ENCODE results near the gene C2CD2L.
A peak's percentile ranks its signal among the peaks of the same experiment; 100 is the strongest.
"Not testable (repeated sequence)": the region's sequence is repeated elsewhere in the genome, so short reads cannot be mapped to it uniquely, and the experiment has no call there.

C2CD2L gene

DNA sequence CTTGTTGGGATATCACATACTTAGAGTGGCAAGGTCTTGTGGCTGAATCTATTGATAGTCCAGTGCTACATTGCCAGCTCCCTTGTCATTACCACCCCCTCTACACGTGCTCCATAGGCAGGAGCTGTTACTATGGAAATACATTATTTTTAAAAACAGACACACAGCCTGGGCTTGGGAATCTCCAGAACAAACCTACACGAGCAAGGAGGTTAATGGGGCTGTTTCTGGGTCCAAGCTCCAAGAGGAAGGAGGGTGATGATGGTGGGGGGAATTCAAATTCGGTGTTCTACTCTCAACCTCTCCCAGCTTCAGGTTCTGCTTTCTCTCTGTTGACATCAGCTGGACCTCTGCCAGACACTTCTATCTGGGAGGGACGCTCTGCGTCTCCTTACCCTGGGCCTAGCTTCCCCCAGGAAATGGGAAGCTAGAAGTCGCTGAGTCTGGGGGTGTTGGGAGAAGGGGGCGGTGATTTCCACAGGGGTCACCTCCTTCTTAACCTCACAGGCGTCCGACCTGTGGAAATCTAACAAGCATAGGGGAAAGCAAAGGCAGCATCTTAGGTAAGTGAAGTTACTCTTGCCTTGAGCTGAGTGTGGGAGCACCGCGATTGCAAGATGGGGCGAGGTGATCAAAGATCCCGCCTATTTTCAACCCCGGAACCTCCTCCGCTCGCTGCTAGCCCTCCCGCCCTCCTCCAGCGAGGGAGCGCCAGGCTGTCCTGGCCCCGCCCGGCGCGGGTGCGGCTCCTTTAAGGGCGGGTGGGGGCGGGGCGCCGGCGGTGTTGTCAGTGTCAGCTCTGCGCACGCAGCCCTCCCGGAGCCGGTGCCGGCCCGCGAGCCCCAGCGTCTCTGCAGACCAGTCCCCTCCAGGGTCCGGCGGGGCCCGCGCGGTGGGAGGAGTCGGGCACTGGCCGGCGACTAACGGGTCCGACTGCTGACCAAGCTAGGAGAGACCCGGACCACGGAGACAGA lies at the start of gene C2CD2L:
Gene C2CD2L, plus strand, starts transcription at position 781 of the 974 bp plus-strand sequence. CDS start 398 bp downstream, outside the sequence.
- peak within 1 kb of the TSS; percentile 94 for H3K4me3 Mint-ChIP-seq
- H3K9me3 Mint-ChIP-seq = no peaks in the 10 kb centered on the region
- H3K4me1 Mint-ChIP-seq = peaks cover 56% of the 10 kb centered on the region
- peaks cover 6% of the 10 kb centered on the region for H3K36me3 Mint-ChIP-seq
- peak within 1 kb of the TSS; percentile 87 for H3K27ac Mint-ChIP-seq
- H3K27me3 Mint-ChIP-seq = no peaks in the 10 kb centered on the region

DNA sequence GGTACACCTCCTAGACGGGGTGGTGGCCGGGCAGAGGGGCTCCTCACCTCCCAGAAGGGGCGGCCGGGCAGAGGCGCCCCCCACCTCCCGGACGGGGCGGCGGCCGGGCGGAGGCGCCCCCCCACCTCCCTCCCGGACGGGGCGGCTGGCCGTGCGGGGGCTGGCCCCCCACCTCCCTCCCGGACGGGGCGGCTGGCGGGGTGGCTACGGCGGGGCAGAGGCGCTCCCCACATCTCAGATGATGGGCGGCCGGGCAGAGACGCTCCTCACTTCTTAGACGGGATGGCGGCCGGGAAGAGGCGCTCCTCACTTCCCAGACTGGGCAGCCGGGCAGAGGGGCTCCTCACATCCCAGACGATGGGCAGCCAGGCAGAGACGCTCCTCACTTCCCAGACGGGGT lies 48.0 kb upstream of the C2CD2L start:
- peaks cover 11% of the 10 kb centered on the region for H3K36me3 Mint-ChIP-seq
- not testable (repeated sequence) for H3K27ac Mint-ChIP-seq, H3K27me3 Mint-ChIP-seq, H3K9me3 Mint-ChIP-seq, H3K4me3 Mint-ChIP-seq
- H3K4me1 Mint-ChIP-seq = peaks cover 30% of the 10 kb centered on the region

DNA sequence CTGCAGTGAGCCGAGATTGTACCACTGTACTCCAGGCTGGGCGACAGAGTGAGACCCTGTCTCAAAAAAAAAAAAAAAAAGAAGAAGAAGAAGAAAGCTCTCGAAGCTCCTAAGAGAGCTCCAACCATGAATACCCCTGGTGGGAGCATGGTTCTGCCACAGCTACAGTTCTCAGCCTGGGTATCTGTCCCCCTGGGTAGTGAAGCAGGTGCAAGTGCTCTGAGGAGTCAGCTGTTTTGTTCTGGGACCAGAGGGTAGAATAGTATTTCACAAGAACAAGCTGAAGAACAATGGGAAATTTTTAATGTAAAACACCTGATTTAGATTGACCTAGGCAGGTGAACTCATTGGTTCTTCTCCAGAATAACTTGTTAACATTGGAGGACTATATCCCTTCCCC lies 45.9 kb upstream of the C2CD2L start:
- Mint-ChIP-seq H3K27me3 (no peaks in the 10 kb centered on the region), H3K4me3 (no peak overlapping the region), H3K36me3 (no peaks in the 10 kb centered on the region), H3K9me3 (no peaks in the 10 kb centered on the region), H3K4me1 (peaks cover 25% of the 10 kb centered on the region), H3K27ac (no peak overlapping the region)

- H3K9me3 Mint-ChIP-seq = no peaks in the 10 kb centered on the region
- no peak overlapping the region for H3K27ac Mint-ChIP-seq
- no peaks in the 10 kb centered on the region for H3K27me3 Mint-ChIP-seq
- H3K4me1 Mint-ChIP-seq = peaks cover 30% of the 10 kb centered on the region
- no peaks in the 10 kb centered on the region for H3K36me3 Mint-ChIP-seq
- H3K4me3 Mint-ChIP-seq = no peak overlapping the region
Observed at GRCh38 chr11:119062779-119063178, 44.4 kb upstream of the C2CD2L start.

DNA sequence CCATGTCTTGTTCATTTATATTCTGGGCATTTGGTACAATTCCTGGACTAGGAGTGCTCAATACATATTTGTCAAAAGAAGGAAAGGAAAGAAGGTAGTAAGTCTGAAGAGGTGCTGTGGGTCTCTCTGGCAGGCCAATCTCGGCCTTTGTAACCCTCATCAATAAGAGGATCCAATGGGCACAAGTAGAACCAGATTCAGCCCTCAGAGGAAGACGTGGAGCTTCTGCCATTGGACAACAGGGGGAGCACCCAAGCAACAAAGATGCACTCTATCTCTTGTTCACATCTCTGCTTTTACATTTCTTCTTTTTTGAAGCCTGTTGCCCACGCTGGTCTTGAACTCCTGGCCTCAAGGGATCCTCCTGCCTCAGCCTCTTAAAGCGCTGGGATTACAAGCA lies 41.8 kb upstream of the C2CD2L start:
- H3K36me3 Mint-ChIP-seq = peaks cover 2% of the 10 kb centered on the region
- peak overlapping the region; percentile 71 for H3K4me3 Mint-ChIP-seq
- peaks cover 36% of the 10 kb centered on the region for H3K4me1 Mint-ChIP-seq
- H3K27me3 Mint-ChIP-seq = no peaks in the 10 kb centered on the region
- peak overlapping the region; percentile 9 for H3K27ac Mint-ChIP-seq
- no peaks in the 10 kb centered on the region for H3K9me3 Mint-ChIP-seq

DNA sequence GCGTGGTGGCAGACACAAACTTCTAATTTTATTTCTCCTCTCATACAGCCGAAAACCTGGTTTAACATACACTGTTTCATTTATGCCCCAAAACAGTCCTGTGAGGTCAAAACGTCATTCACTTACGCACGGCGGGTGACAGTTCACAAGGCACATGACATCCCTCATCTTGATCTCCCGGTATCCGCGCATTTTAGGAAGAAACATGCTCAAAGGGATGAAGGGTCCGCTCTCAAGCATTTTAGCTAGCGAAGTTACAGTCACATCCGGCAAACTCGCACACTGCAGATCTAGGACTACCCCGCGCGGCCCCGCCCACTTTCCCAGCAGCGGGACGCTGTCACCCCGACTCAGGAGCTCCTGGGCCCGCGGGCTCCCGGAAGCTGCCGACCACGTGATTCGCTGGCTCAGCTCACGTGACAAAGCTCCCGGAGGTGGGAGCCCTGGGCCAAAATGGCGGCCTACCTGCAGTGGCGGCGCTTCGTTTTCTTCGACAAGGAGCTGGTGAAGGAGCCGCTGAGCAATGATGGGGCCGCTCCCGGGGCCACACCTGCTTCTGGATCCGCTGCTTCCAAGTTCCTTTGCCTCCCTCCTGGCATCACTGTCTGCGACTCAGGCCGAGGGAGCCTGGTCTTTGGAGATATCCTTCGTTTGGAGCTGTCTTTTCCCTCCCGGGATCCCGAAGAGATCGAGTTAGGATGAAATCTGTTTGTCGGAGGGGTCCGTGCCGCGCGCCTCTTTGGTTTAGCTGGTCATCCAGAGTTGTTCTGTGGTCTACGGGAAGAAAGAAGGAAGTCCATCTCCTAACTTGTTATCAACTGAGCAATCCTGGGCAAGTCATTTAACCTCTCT lies 39.5 kb upstream of the C2CD2L start, which contains the start of gene VPS11:
Gene VPS11, plus strand, starts transcription at position 448 of the 852 bp plus-strand sequence. Its CDS starts 6 bp downstream, at position 454.
- no peaks in the 10 kb centered on the region for H3K27me3 Mint-ChIP-seq
- H3K27ac Mint-ChIP-seq = peak within 1 kb of the TSS; percentile 97
- H3K9me3 Mint-ChIP-seq = no peaks in the 10 kb centered on the region
- H3K4me3 Mint-ChIP-seq = peak within 1 kb of the TSS; percentile 97
- H3K36me3 Mint-ChIP-seq = peaks cover 3% of the 10 kb centered on the region
- peaks cover 37% of the 10 kb centered on the region for H3K4me1 Mint-ChIP-seq

GRCh38 chr11:119077839-119078238 lies 29.3 kb upstream of the C2CD2L start:
- H3K4me1 Mint-ChIP-seq = peaks cover 2% of the 10 kb centered on the region
- no peaks in the 10 kb centered on the region for H3K9me3 Mint-ChIP-seq
- no peaks in the 10 kb centered on the region for H3K27me3 Mint-ChIP-seq
- H3K27ac Mint-ChIP-seq = no peak overlapping the region
- peaks cover 4% of the 10 kb centered on the region for H3K36me3 Mint-ChIP-seq
- H3K4me3 Mint-ChIP-seq = no peak overlapping the region

DNA sequence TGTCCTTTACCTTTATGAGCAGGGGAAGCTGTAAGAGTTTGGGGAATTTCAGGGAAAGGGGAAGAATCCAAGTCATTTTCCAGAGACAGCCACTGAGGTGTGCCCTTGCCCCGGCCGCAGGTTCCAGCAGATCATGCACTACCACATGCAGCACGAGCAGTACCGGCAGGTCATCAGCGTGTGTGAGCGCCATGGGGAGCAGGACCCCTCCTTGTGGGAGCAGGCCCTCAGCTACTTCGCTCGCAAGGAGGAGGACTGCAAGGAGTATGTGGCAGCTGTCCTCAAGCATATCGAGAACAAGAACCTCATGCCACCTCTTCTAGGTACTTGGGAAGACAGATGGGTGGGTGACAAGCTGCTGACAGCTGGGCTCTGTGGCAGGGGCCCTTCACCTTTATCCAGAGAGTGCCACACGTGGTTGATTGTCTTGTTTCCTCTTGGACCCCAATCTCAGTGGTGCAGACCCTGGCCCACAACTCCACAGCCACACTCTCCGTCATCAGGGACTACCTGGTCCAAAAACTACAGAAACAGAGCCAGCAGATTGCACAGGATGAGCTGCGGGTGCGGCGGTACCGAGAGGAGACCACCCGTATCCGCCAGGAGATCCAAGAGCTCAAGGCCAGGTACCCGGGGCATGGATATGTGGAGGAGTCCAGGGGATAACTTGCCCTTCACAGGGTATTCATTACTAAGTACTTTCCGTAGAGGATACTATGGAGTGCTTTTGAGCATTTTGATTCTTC lies 28.3 kb upstream of the C2CD2L start:
- Mint-ChIP-seq H3K4me1 (no peaks in the 10 kb centered on the region), H3K27me3 (no peaks in the 10 kb centered on the region), H3K4me3 (no peak overlapping the region), H3K36me3 (no peaks in the 10 kb centered on the region), H3K9me3 (no peaks in the 10 kb centered on the region), H3K27ac (no peak overlapping the region)

- Mint-ChIP-seq H3K27ac (no peak overlapping the region), H3K36me3 (no peaks in the 10 kb centered on the region), H3K4me3 (no peak overlapping the region), H3K9me3 (no peaks in the 10 kb centered on the region), H3K27me3 (no peaks in the 10 kb centered on the region), H3K4me1 (peaks cover 6% of the 10 kb centered on the region)
Observed at GRCh38 chr11:119081682-119082260, 25.4 kb upstream of the C2CD2L start.

DNA sequence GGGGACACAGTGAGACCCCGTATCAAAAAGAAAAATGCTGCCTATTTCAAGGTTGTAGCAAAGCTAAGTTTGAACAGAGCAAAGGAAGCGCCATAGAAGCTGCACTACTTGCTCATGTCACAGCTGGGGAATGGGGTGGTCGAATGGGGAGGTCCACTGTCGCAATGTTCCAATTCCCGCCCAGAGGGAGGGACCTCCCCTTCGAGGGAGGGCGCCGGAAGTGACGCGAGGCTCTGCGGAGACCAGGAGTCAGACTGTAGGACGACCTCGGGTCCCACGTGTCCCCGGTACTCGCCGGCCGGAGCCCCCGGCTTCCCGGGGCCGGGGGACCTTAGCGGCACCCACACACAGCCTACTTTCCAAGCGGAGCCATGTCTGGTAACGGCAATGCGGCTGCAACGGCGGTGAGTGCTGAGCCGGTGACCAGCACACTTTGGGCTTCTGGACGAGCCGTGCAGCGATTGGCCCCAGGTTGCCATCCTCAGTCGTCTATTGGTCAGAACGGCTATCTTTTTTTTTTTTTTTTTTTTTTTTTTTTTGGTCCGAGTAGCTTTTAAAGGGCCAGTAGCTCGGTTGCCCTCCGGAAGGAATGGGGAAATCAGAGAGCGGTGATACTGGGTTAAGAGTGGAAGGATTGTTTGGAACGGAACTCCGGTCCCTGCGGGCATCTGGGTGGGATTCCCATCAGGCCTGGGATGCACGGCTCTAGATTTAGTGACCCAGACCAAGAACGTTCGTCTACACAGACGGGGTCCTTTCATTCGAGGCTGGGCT lies 22.3 kb upstream of the C2CD2L start, which contains the start of gene HMBS:
Gene HMBS, plus strand, starts transcription at position 219 of the 774 bp plus-strand sequence. Its CDS starts 153 bp downstream, at position 372.
- H3K27ac Mint-ChIP-seq = peak within 1 kb of the TSS; percentile 95
- H3K36me3 Mint-ChIP-seq = no peaks in the 10 kb centered on the region
- peaks cover 14% of the 10 kb centered on the region for H3K4me1 Mint-ChIP-seq
- no peaks in the 10 kb centered on the region for H3K27me3 Mint-ChIP-seq
- peak within 1 kb of the TSS; percentile 97 for H3K4me3 Mint-ChIP-seq
- H3K9me3 Mint-ChIP-seq = no peaks in the 10 kb centered on the region

GRCh38 chr11:119085437-119085847 lies 21.7 kb upstream of the C2CD2L start:
- H3K4me3 Mint-ChIP-seq = peak overlapping the region; percentile 97
- H3K27ac Mint-ChIP-seq = peak overlapping the region; percentile 95
- no peaks in the 10 kb centered on the region for H3K36me3 Mint-ChIP-seq
- H3K27me3 Mint-ChIP-seq = no peaks in the 10 kb centered on the region
- H3K4me1 Mint-ChIP-seq = peaks cover 14% of the 10 kb centered on the region
- H3K9me3 Mint-ChIP-seq = no peaks in the 10 kb centered on the region

- H3K36me3 Mint-ChIP-seq = no peaks in the 10 kb centered on the region
- H3K4me1 Mint-ChIP-seq = peaks cover 14% of the 10 kb centered on the region
- H3K9me3 Mint-ChIP-seq = no peaks in the 10 kb centered on the region
- H3K27ac Mint-ChIP-seq = no peak overlapping the region
- no peaks in the 10 kb centered on the region for H3K27me3 Mint-ChIP-seq
- H3K4me3 Mint-ChIP-seq = no peak overlapping the region
Observed at GRCh38 chr11:119087123-119087522, 20.0 kb upstream of the C2CD2L start.

GRCh38 chr11:119087747-119088241 lies 19.4 kb upstream of the C2CD2L start:
- H3K4me3 Mint-ChIP-seq = no peak overlapping the region
- no peak overlapping the region for H3K27ac Mint-ChIP-seq
- H3K4me1 Mint-ChIP-seq = peaks cover 21% of the 10 kb centered on the region
- H3K27me3 Mint-ChIP-seq = no peaks in the 10 kb centered on the region
- no peaks in the 10 kb centered on the region for H3K36me3 Mint-ChIP-seq
- H3K9me3 Mint-ChIP-seq = no peaks in the 10 kb centered on the region

DNA sequence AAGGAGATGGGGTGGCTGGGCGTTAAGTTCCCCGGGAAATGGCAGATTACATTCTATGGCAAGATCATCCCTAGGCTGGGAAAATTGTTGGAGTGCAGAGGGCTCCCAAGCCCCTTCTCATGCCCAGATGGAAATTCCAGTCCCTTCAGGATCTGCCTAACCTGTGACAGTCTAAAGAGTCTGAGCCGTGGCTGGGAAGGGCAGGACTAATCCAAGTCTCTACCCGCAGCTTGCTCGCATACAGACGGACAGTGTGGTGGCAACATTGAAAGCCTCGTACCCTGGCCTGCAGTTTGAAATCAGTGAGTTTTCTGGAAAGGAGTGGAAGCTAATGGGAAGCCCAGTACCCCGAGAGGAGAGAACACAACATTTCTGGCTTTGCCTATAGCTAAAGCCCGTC lies 18.7 kb upstream of the C2CD2L start:
- H3K4me1 Mint-ChIP-seq = peaks cover 24% of the 10 kb centered on the region
- H3K4me3 Mint-ChIP-seq = no peak overlapping the region
- H3K9me3 Mint-ChIP-seq = no peaks in the 10 kb centered on the region
- H3K36me3 Mint-ChIP-seq = no peaks in the 10 kb centered on the region
- H3K27ac Mint-ChIP-seq = no peak overlapping the region
- no peaks in the 10 kb centered on the region for H3K27me3 Mint-ChIP-seq

All from activated naive CD4-positive, alpha-beta T cell treated with anti-CD3 and anti-CD28 coated beads, Interleukin-2, amount 50 U/mL, for 24 hours (primary cell).